ENCODE results near the gene VIPAS39.

The VIPAS39 gene

DNA sequence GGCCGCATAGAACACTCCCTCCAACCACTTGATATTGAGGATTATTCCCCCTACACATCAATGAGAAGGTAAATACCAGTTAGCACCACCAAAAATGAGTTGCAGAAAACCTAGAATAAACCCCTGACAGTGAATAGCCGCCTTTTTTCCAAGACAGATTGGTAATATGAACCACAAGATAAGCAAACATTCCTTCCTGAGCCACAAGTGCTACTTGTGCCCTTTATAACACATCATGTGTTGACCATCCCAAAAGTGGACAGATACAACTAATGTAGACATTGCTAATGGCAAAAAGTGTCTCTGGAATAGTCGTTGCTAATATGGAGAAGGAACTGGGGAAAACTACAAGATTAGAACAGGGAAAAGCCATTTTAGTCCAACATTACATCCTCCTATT, 51.3 kb downstream of the VIPAS39 start:
- DNase-seq (ENCODE audit: low spot score) = no peak

DNA sequence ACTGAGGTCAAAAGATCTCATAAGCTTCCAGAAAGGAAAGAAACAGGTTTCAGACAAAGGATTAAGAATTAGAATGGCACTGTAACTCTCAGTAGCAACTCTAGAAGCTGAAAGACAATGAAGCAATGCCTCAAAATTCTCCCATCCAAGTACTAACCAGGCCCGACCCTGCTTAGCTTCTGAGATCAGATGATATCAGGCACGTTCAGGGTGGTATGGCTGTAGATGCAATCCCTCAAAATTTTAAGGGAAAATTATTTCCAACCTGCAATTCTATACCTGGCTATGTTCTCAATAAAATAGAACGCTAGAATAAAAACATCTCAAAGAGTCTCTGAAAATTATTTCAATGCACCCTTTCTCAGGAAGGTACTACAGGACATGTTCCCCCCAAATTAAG, 53.6 kb downstream of the VIPAS39 start:
- DNase-seq (ENCODE audit: low spot score) = no peak

DNA sequence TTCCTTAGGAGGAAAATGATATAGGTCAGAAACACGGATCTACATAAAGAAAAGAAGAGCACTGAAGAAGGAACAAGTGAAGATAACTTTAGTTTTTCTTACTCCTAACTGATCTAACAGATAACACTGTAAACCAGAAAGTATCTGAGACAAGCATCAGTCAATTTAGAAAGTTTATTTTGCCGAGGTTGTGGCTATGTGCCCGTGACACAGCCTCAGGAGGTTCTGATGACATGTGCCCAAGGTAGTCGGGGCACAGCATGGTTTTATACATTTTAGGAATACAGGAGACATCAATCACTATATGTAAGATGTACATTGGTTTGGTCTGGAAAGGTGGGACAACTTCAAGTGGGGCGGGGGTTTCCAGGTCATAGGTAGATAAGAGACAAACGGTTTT, 57.2 kb downstream of the VIPAS39 start:
- DNase-seq (ENCODE audit: low spot score) = no peak

DNA sequence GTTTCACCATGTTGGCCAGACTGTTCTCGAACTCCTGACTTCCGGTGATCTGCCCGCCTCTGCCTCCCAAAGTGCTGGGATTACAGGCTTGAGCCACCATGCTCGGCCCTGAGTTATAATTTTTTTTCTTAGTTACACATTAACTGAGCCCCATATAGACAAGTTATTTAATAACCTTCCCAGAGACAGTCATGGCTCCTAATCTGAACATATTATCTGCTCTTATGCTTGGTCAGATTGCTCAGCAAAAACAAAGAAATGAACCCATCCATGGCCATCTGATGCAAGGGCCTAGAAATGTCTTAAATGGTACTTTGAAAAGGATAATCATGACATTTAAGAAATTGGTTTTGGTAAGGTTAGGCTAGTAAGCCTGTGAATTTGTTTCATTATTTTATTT, 67.2 kb downstream of the VIPAS39 start:
- DNase-seq (ENCODE audit: low spot score) = no peak

DNA sequence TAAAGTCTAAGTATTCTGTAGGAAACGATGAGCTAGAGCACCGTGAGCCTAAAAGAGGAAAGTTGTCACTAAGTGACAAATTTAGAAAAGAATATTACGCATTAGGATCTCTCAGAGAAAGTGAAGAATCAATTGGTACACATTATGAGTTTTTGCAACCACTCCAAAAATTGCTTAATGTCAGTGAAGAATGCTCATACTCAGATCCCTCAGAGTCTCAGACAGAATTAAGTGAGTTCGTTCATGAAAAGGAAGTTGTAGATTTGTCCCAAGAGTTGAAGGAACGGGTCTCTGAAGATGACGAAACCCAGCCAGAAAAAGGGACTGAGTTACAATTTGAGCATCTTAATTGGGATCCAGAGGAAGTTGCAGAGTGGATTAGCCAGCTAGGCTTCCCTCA, 78.7 kb downstream of the VIPAS39 start:
- DNase-seq (ENCODE audit: low spot score) = no peak

DNA sequence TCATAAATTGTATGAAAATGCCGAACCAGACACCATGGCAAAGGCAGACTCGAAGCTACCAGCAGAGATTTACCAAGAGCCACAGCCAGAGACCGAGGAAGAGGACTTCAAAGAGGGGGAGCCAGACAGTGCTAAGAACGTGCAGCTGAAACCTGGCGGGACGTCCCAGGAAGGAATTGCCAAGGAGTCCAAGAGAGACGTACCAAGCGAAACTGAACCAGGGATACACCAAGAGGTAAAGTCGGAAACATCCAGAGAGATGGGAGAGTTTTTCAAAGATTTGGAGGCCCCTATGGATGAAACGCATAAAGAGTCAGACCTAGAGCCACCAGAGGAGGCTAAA, 79.9 kb downstream of the VIPAS39 start:
- peak; percentile 7 for DNase-seq (ENCODE audit: low spot score)

DNA sequence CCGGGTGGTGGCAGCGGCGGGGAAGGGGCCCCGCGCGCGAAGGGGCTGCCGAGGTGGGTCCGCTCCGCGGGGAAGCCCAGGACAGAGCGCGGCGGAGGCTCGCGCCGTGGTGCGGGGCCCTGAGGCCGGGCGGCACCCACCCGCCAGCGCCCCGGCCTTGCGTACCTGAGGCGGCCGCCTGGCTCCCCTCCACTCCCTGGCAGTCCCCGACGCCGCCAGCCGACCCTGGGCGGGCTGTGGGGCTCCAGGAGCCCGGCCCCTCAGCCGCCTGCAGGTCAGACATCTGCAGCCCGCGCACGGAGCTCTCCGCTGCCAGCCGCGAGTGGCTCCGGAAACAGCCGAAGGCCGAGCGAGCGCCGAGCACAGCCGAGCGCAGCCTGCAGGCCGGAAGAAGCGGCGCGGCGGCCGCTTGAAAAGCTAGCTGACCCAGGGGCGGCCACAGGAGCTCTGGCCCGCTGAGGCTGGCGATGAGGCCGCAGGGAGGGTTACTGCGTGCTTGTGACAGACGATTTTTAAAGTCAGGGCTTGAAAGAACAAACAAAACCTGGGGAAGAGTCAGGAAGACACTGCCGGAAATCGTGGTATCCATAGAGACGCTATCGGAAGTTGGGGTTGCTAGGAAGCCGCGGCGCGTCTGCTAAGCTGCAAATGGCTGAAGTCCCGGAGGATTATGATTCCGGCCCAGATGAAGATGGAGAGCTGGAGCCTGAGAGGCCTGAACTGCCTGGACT, 80.5 kb downstream of the VIPAS39 start, which contains the start of the genes SAMD15 and TMED8:
Gene SAMD15, plus strand, starts transcription at position 609 of the 731 bp plus-strand sequence. Its CDS starts 40 bp downstream, at position 649.
Gene TMED8, minus strand, starts transcription at position 324 of the 731 bp plus-strand sequence. Its CDS starts 41 bp downstream, at position 283.
- peak; percentile 96 for DNase-seq (ENCODE audit: low spot score)
